ENCODE measurements around the gene NUB1.

NUB1 gene

DNA sequence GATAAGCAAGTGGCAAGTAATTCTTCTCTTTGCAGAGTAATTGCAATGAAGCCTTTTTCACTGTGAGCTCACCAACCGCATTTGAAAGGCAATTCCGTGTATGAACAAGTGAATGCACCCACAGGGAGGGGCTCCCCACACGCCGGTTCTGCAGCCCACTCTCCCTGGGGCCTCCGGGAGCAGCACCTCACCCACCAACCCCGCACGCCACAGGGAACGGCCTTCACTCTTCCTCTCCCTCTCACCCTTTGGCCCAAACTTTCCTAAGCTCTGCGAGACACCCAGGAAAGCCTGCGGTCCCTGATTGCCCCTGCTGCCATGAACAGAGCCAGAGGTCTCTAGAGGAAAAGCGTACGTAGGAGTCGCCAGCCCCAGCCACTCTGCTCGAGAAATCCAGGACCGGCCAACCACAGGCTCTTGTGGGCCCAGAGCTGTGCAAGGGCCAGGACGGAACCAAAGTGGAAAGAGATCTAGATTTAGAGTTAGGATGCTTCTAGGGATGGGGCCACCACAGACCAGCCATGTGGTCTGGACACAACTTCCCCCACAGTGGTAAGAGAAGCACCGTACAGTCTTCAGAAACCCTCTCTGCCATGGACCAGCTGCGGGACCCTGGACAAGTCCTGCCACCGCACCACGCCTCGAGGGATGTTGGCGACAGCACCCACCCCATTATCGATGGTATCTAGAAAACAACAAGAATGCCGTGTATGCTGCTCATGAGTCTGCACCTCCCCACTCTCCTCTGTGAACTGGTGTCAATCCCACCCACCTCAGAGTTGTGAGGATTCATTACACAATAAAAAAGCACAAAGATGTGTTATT, 64.7 kb downstream of the NUB1 start:
- H3K27me3 ChIP-seq (ENCODE audit: control insufficient read depth in 5 of 5, insufficient read depth in 4 of 5, low read length in 5 of 5), result peaks cover 0 to 27% (median 19%) of the 10 kb centered on the region in 5 donors

DNA sequence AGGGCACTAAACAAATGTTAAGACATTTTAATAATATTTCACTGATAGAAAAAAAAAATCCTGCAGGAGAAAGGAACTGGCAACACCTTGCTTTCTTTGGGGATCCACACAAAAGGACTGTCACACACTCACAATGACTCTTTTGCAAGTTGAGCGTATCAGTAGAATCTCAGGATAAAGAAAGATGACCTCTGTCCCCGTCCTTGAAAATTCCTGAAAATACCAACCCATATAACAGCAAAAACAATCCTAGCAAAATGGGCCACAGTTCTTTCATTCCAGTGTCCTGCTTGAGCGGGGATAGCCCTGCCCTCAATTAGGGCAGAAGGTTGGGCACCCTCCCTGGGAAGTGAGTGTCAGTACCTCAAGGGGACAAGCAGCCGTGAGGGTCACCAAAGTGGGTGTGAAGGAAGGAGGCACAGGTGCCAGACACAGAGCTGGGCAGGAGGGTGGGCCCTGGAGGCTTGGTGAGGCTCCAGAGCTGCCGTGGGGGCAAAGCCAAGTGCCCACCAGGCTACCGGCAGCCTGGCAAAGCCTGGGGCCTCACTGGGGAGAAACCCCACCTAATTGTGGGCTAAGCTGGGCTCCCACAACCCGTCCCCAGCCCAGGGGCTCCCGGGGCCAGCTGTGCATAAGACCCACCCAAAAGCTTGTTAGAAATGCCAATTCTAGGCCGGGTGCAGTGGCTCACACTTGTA, 65.4 kb downstream of the NUB1 start:
- Histone ChIP-seq H3K27me3 (ENCODE audit: control insufficient read depth in 5 of 5, insufficient read depth in 4 of 5, low read length in 5 of 5) (peaks cover 0 to 30% (median 23%) of the 10 kb centered on the region in 5 donors), H3K9me3 (ENCODE audit: control insufficient read depth in 5 of 5, low read length in 5 of 5) (no peaks in the 10 kb centered on the region), H3K27ac (ENCODE audit: low read depth, low read length) (no peak overlapping the region), H3K4me1 (ENCODE audit: control insufficient read depth in 5 of 5, insufficient read depth in 5 of 5, low read length in 5 of 5) (peaks cover 3 to 53% (median 41%) of the 10 kb centered on the region in 5 donors), H3K9ac (ENCODE audit: low read length in 5 of 5) (no peak overlapping the region), H3K36me3 (ENCODE audit: control insufficient read depth in 5 of 5, insufficient read depth in 5 of 5, low read length in 5 of 5) (no peaks in the 10 kb centered on the region), H3K4me3 (ENCODE audit: low read depth in 1 of 5, low read length in 5 of 5) (no peak overlapping the region)

More for the DNA sequence above, 64.7 kb downstream of the NUB1 start:
- H3K36me3 ChIP-seq (ENCODE audit: control insufficient read depth in 5 of 5, insufficient read depth in 5 of 5, low read length in 5 of 5), result no peaks in the 10 kb centered on the region
- no peak overlapping the region for H3K27ac ChIP-seq (ENCODE audit: low read depth, low read length)
- no peaks in the 10 kb centered on the region for H3K9me3 ChIP-seq (ENCODE audit: control insufficient read depth in 5 of 5, low read length in 5 of 5)
- peaks cover 3 to 53% (median 41%) of the 10 kb centered on the region in 5 donors for H3K4me1 ChIP-seq (ENCODE audit: control insufficient read depth in 5 of 5, insufficient read depth in 5 of 5, low read length in 5 of 5)
- H3K4me3 ChIP-seq (ENCODE audit: low read depth in 1 of 5, low read length in 5 of 5), result no peak overlapping the region
- no peak overlapping the region for H3K9ac ChIP-seq (ENCODE audit: low read length in 5 of 5)

GRCh38 chr7:151408498-151408838, 66.9 kb downstream of the NUB1 start:
- Histone ChIP-seq H3K9ac (ENCODE audit: low read length in 5 of 5) (peak overlapping the region in 2 of 5 donors; percentile 41 to 78), H3K9me3 (ENCODE audit: control insufficient read depth in 5 of 5, low read length in 5 of 5) (no peaks in the 10 kb centered on the region), H3K36me3 (ENCODE audit: control insufficient read depth in 5 of 5, insufficient read depth in 5 of 5, low read length in 5 of 5) (no peaks in the 10 kb centered on the region), H3K4me3 (ENCODE audit: low read depth in 1 of 5, low read length in 5 of 5) (peak overlapping the region; percentile 1 to 71 (median 61)), H3K27ac (ENCODE audit: low read depth, low read length) (no peak overlapping the region), H3K4me1 (ENCODE audit: control insufficient read depth in 5 of 5, insufficient read depth in 5 of 5, low read length in 5 of 5) (peaks cover 3 to 49% (median 39%) of the 10 kb centered on the region in 5 donors), H3K27me3 (ENCODE audit: control insufficient read depth in 5 of 5, insufficient read depth in 4 of 5, low read length in 5 of 5) (peaks cover 0 to 30% (median 23%) of the 10 kb centered on the region in 5 donors)

DNA sequence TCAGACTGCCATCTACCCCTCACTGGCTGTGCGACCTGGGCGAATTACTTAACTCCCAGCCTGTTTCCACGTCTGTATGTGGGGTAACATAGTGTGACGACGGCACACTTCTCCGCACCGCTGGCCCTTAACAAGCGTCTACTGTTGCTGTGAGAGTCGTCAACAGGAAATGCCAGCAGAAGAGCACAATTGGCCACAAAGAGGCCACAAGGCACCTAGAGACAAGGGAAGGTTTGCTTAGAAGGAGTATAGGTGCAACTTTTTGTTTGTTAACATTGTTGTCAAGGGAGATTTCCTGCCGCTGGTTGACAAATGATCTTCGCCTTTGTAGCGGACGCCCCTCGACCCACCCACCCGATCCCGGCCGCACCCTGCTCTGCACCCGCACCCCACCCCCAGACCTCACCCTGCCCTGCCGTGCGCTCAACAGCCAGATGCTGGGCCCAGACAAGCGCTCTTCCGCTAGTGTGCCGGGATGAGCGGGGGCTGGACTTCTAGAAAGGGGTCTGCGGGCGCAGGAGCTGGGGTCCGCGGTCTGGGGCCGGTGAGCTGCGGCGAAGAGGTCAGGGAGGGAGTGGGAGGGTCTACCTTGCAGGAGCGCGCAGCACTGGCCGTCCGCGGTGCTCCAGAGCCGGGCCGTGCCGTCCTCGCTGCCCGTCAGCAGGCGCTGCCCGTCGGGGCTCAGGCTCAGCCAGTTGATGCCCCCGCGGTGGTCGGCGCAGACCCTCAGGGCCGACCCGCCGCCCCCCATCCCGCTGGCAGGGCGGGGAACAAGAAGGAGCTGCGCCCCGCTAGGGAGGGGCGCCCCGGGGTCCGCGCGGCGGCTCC, 67.4 kb downstream of the NUB1 start:
- Histone ChIP-seq H3K27me3 (ENCODE audit: control insufficient read depth in 5 of 5, insufficient read depth in 4 of 5, low read length in 5 of 5) (peaks cover 0 to 30% (median 23%) of the 10 kb centered on the region in 5 donors), H3K36me3 (ENCODE audit: control insufficient read depth in 5 of 5, insufficient read depth in 5 of 5, low read length in 5 of 5) (no peaks in the 10 kb centered on the region), H3K9ac (ENCODE audit: low read length in 5 of 5) (peak overlapping the region in 3 of 5 donors; percentile 30 to 78 (median 41))

DNA sequence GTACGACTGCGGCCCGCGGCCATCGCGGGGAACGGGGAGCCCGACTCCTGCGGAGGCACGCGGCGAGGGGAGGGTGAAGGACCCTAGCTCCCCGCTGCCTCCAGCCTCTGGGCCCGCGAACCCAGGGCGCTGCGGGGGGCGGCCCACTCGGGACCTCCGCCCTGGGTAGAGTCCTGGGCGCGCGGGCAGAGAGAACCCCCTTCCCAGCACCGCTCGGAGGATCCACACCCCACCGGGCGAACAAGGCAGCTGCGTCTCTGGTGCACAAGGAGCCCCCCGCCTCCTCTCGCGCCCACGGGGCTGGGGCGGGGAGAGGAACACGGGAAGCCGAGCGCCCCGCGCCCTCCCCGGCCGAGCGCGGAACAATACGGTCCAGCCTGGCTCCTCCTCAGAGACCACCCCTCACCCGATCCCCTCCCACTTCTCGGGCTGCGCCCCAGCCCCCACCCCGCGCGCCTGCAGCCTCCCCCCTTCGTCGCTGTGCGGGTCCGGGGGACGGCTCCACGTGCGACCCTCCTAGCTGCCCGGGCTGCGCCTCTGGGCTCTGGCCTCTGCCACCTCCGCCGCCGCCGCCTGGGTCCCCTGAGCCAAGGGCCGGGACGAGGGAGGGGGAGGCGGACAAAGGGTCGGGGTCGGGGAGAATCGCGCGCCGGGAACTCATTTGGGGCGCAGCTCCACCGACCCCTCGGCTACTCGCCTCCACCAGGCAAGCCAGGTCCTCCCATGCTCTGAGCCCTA, 68.2 kb downstream of the NUB1 start, which contains the start of gene WDR86:
TSS of gene WDR86 (minus strand) at position 372 of the 738 bp plus-strand sequence. CDS start 449 bp downstream, outside the sequence.
- H3K27ac ChIP-seq (ENCODE audit: low read depth, low read length), result peak within 1 kb of the TSS; percentile 6
- peak within 1 kb of the TSS; percentile 48 to 71 (median 61) for H3K4me3 ChIP-seq (ENCODE audit: low read depth in 1 of 5, low read length in 5 of 5)

More for the DNA sequence above, 67.4 kb downstream of the NUB1 start:
- no peak overlapping the region for H3K27ac ChIP-seq (ENCODE audit: low read depth, low read length)
- no peaks in the 10 kb centered on the region for H3K9me3 ChIP-seq (ENCODE audit: control insufficient read depth in 5 of 5, low read length in 5 of 5)
- peak overlapping the region; percentile 48 to 71 (median 61) for H3K4me3 ChIP-seq (ENCODE audit: low read depth in 1 of 5, low read length in 5 of 5)
- H3K4me1 ChIP-seq (ENCODE audit: control insufficient read depth in 5 of 5, insufficient read depth in 5 of 5, low read length in 5 of 5), result peaks cover 3 to 43% (median 33%) of the 10 kb centered on the region in 5 donors

DNA sequence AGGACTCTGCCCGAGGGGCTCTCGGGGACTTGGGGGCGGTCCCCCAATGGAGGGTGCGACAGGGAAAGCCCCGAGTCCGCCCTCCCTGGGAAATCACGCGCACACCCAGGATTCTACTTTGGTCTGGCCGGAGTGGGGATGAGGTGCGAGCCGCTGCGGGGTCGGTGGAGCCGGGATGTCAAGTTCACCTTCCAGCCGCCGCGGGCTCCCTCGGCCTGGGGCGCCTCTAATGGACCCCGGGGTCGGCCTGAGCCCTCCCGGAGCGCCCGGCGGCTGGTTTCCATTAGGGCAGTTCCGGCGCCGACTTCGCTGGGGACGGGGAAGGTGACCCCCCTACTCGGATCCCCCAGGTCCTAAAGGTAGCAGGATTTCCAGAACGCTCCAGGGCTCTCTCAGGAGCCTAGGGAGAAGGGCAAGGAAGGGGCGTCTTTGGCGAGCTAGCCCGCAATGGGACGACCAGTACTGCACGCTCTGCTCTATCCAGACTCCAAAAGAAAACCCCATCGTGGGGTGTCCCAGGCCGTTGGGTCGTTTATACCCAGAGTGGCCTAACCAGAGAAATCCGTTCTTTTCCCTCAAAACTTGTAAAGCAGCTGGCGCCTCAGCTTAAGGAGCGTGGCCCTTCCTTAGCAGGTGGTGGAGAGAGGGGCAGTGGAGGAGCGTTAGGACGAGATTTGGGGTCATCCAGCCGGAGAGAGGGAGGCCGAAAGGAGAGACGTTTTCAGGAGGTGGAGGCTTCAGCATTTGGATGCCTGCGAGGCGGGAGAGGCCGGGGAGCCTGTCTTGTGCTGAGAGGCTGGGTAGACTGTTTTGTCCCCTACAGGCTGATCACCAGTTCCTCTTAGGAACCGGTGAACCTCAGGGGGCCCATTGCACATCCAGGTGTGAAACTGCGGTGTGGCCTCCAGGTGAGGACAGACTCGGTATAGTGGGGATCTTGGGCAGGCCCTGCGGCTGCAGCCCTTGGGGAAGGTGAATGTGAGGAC, 69.1 kb downstream of the NUB1 start:
- Histone ChIP-seq H3K27me3 (ENCODE audit: control insufficient read depth in 5 of 5, insufficient read depth in 4 of 5, low read length in 5 of 5) (peaks cover 0 to 30% (median 23%) of the 10 kb centered on the region in 5 donors), H3K4me1 (ENCODE audit: control insufficient read depth in 5 of 5, insufficient read depth in 5 of 5, low read length in 5 of 5) (peaks cover 0 to 32% (median 21%) of the 10 kb centered on the region in 5 donors), H3K9me3 (ENCODE audit: control insufficient read depth in 5 of 5, low read length in 5 of 5) (no peaks in the 10 kb centered on the region), H3K4me3 (ENCODE audit: low read depth in 1 of 5, low read length in 5 of 5) (peak overlapping the region in 4 of 5 donors; percentile 47 to 61 (median 60)), H3K27ac (ENCODE audit: low read depth, low read length) (peak overlapping the region; percentile 6), H3K36me3 (ENCODE audit: control insufficient read depth in 5 of 5, insufficient read depth in 5 of 5, low read length in 5 of 5) (no peaks in the 10 kb centered on the region), H3K9ac (ENCODE audit: low read length in 5 of 5) (peak overlapping the region in 2 of 5 donors; percentile 50 to 78)

More for the DNA sequence above, 68.2 kb downstream of the NUB1 start, which contains the start of gene WDR86:
- Histone ChIP-seq H3K36me3 (ENCODE audit: control insufficient read depth in 5 of 5, insufficient read depth in 5 of 5, low read length in 5 of 5) (no peaks in the 10 kb centered on the region), H3K9me3 (ENCODE audit: control insufficient read depth in 5 of 5, low read length in 5 of 5) (no peaks in the 10 kb centered on the region), H3K9ac (ENCODE audit: low read length in 5 of 5) (peak within 1 kb of the TSS in 4 of 5 donors; percentile 30 to 78 (median 46)), H3K27me3 (ENCODE audit: control insufficient read depth in 5 of 5, insufficient read depth in 4 of 5, low read length in 5 of 5) (peaks cover 0 to 30% (median 23%) of the 10 kb centered on the region in 5 donors), H3K4me1 (ENCODE audit: control insufficient read depth in 5 of 5, insufficient read depth in 5 of 5, low read length in 5 of 5) (peaks cover 0 to 36% (median 25%) of the 10 kb centered on the region in 5 donors)

GRCh38 chr7:151411551-151411950, 69.9 kb downstream of the NUB1 start:
- no peak overlapping the region for H3K27ac ChIP-seq (ENCODE audit: low read depth, low read length)
- H3K9ac ChIP-seq (ENCODE audit: low read length in 5 of 5), result no peak overlapping the region
- H3K4me1 ChIP-seq (ENCODE audit: control insufficient read depth in 5 of 5, insufficient read depth in 5 of 5, low read length in 5 of 5), result peaks cover 0 to 36% (median 23%) of the 10 kb centered on the region in 5 donors
- no peaks in the 10 kb centered on the region for H3K9me3 ChIP-seq (ENCODE audit: control insufficient read depth in 5 of 5, low read length in 5 of 5)
- H3K4me3 ChIP-seq (ENCODE audit: low read depth in 1 of 5, low read length in 5 of 5), result no peak overlapping the region
- no peaks in the 10 kb centered on the region for H3K36me3 ChIP-seq (ENCODE audit: control insufficient read depth in 5 of 5, insufficient read depth in 5 of 5, low read length in 5 of 5)
- H3K27me3 ChIP-seq (ENCODE audit: control insufficient read depth in 5 of 5, insufficient read depth in 4 of 5, low read length in 5 of 5), result peaks cover 0 to 30% (median 23%) of the 10 kb centered on the region in 5 donors

GRCh38 chr7:151412318-151412717, 70.7 kb downstream of the NUB1 start:
- Histone ChIP-seq H3K27me3 (ENCODE audit: control insufficient read depth in 5 of 5, insufficient read depth in 4 of 5, low read length in 5 of 5) (peaks cover 0 to 30% (median 23%) of the 10 kb centered on the region in 5 donors), H3K4me3 (ENCODE audit: low read depth in 1 of 5, low read length in 5 of 5) (no peak overlapping the region), H3K9ac (ENCODE audit: low read length in 5 of 5) (no peak overlapping the region), H3K9me3 (ENCODE audit: control insufficient read depth in 5 of 5, low read length in 5 of 5) (no peaks in the 10 kb centered on the region), H3K4me1 (ENCODE audit: control insufficient read depth in 5 of 5, insufficient read depth in 5 of 5, low read length in 5 of 5) (peaks cover 2 to 36% (median 31%) of the 10 kb centered on the region in 5 donors), H3K27ac (ENCODE audit: low read depth, low read length) (no peak overlapping the region), H3K36me3 (ENCODE audit: control insufficient read depth in 5 of 5, insufficient read depth in 5 of 5, low read length in 5 of 5) (no peaks in the 10 kb centered on the region)
